HEK293 (cell line): ENCODE measurements around the gene HEMK1.

Source experiments
- CTCF ChIA-PET: fragments of 350-600 bp; formaldehyde crosslinking; extraction: SDS; loops from one replicate; lab custom pipeline; 2021; ENCODE audit warnings: antibody characterized with exemption; lab: Yijun Ruan, JAX
- POLR2A ChIA-PET: fragments of 300-600 bp; formaldehyde crosslinking; extraction: SDS; loops from one replicate; lab custom pipeline; 2020; ENCODE audit warnings: antibody characterized with exemption, inconsistent platforms; lab: Yijun Ruan, JAX
- H3K27ac ChIP-seq: fragments of 200-500 bp; sonication (Bioruptor generic); 2 replicates; pipeline ENCODE4 v1.5.1; 2014; ENCODE audit warnings: low read depth, low read length, control low read depth, inconsistent platforms; ENCODE audit errors: extremely low read depth
- H3K36me3 ChIP-seq, 2 experiments: fragments of 200-500 bp in 1 of 2; sonication (Bioruptor generic) in 1 of 2; 1 replicate in 1 of 2; 2 replicates in 1 of 2; pipeline ENCODE4 v1.5.1; 2014 to 2017; ENCODE audit warnings: inconsistent platforms in 2 of 2, low read length in 2 of 2; ENCODE audit not compliant: control insufficient read depth in 2 of 2, insufficient read depth in 1 of 2
- H3K4me1 ChIP-seq: fragments of 200-500 bp; sonication (Bioruptor generic); 2 replicates; pipeline ENCODE4 v1.5.1; 2014; ENCODE audit warnings: mild to moderate bottlenecking, low read length, inconsistent platforms; ENCODE audit not compliant: control insufficient read depth, insufficient read depth
- H3K4me3 ChIP-seq: 2 replicates; pipeline ENCODE4 v1.5.1; 2011; ENCODE audit warnings: low read depth, mild to moderate bottlenecking, control low read depth, low read length, moderate library complexity
- H3K9me3 ChIP-seq: fragments of 200-500 bp; sonication (Bioruptor generic); 2 replicates; pipeline ENCODE4 v1.5.1; 2014; ENCODE audit warnings: low read depth, low read length, inconsistent platforms; ENCODE audit not compliant: control insufficient read depth, insufficient read depth
- AEBP2 ChIP-seq: fragments of 450-650 bp; formaldehyde crosslinking; IDR thresholded peaks from 2 replicates; pipeline ENCODE4 v1.5.1; 2016; ENCODE audit warnings: missing biosample characterization, missing genetic modification characterization, borderline replicate concordance
- HOXD13 ChIP-seq: sonication (generic); formaldehyde crosslinking; IDR thresholded peaks from 2 replicates; pipeline ENCODE4 v1.8.0; 2022; ENCODE audit warnings: missing genetic modification reagents, borderline replicate concordance
- SP3 ChIP-seq: fragments of 450-650 bp; formaldehyde crosslinking; IDR thresholded peaks from 2 replicates; pipeline ENCODE4 v1.5.1; 2016; ENCODE audit warnings: missing biosample characterization, missing genetic modification characterization
- ZBTB11 ChIP-seq: fragments of 450-650 bp; formaldehyde crosslinking; conservative IDR thresholded peaks from 2 replicates; pipeline ENCODE4 v1.5.1; 2016; ENCODE audit warnings: low read depth, missing biosample characterization, missing genetic modification characterization
- ZBTB44 ChIP-seq: fragments of 450-650 bp; IDR thresholded peaks from 2 replicates; pipeline ENCODE4 v1.5.1; 2018; ENCODE audit warnings: missing biosample characterization, mild to moderate bottlenecking, missing genetic modification characterization
- ZEB2 ChIP-seq: fragments of 450-650 bp; formaldehyde crosslinking; IDR thresholded peaks from 2 replicates; pipeline ENCODE4 v1.5.1; 2016; ENCODE audit warnings: missing biosample characterization, missing genetic modification characterization
- ZFHX2 ChIP-seq: fragments of 450-650 bp; formaldehyde crosslinking; conservative IDR thresholded peaks from 2 replicates; pipeline ENCODE4 v1.5.1; 2016; ENCODE audit warnings: missing biosample characterization, missing genetic modification characterization
- ZFP37 ChIP-seq: fragments of 450-650 bp; formaldehyde crosslinking; IDR thresholded peaks from 2 replicates; pipeline ENCODE4 v1.5.1; 2016; ENCODE audit warnings: missing biosample characterization, missing genetic modification characterization
- ZNF112 ChIP-seq: fragments of 450-650 bp; formaldehyde crosslinking; IDR thresholded peaks from 2 replicates; pipeline ENCODE4 v1.5.0; 2017; ENCODE audit warnings: missing biosample characterization, missing genetic modification characterization
- ZNF16 ChIP-seq: fragments of 450-650 bp; formaldehyde crosslinking; IDR thresholded peaks from 2 replicates; pipeline ENCODE4 v1.5.1; 2016; ENCODE audit warnings: low read depth, missing biosample characterization, missing genetic modification characterization
- ZNF266 ChIP-seq: fragments of 450-650 bp; formaldehyde crosslinking; IDR thresholded peaks from 2 replicates; pipeline ENCODE4 v1.5.1; 2016; ENCODE audit warnings: missing biosample characterization, missing genetic modification characterization, low read depth
- ZNF341 ChIP-seq: fragments of 450-650 bp; formaldehyde crosslinking; IDR thresholded peaks from 2 replicates; pipeline ENCODE4; 2016; ENCODE audit warnings: low read depth, missing biosample characterization, missing genetic modification characterization
- ZNF350 ChIP-seq: fragments of 450-650 bp; formaldehyde crosslinking; IDR thresholded peaks from 2 replicates; pipeline ENCODE4 v1.5.0; 2017; ENCODE audit warnings: missing biosample characterization, mild to moderate bottlenecking, missing genetic modification characterization
- ZNF544 ChIP-seq: fragments of 450-650 bp; formaldehyde crosslinking; IDR thresholded peaks from 2 replicates; pipeline ENCODE4 v1.5.0; 2017; ENCODE audit warnings: missing biosample characterization, missing genetic modification characterization
- ZNF561 ChIP-seq: fragments of 450-650 bp; IDR thresholded peaks from 2 replicates; pipeline ENCODE4 v1.5.1; 2018; ENCODE audit warnings: missing biosample characterization, missing genetic modification characterization, borderline replicate concordance
- ZNF585B ChIP-seq: fragments of 450-650 bp; formaldehyde crosslinking; IDR thresholded peaks from 2 replicates; pipeline ENCODE4 v1.5.1; 2016; ENCODE audit warnings: missing biosample characterization, missing genetic modification characterization
- ZNF677 ChIP-seq: fragments of 450-650 bp; IDR thresholded peaks from 2 replicates; pipeline ENCODE4 v1.5.0; 2018; ENCODE audit warnings: missing biosample characterization, mild to moderate bottlenecking, missing genetic modification characterization, moderate library complexity
- ZNF747 ChIP-seq: fragments of 450-650 bp; formaldehyde crosslinking; IDR thresholded peaks from 2 replicates; pipeline ENCODE4 v1.5.1; 2016; ENCODE audit warnings: missing biosample characterization, missing genetic modification characterization
- ZNF777 ChIP-seq: fragments of 450-650 bp; formaldehyde crosslinking; IDR thresholded peaks from 2 replicates; pipeline ENCODE4 v1.5.1; 2017; ENCODE audit warnings: missing biosample characterization, missing genetic modification characterization, borderline replicate concordance
- ZNF830 ChIP-seq: fragments of 450-650 bp; IDR thresholded peaks from 2 replicates; pipeline ENCODE4 v1.5.0; 2018; ENCODE audit warnings: missing biosample characterization, missing genetic modification characterization, low read depth, mild to moderate bottlenecking, moderate library complexity
- ZNF837 ChIP-seq: fragments of 450-650 bp; formaldehyde crosslinking; IDR thresholded peaks from 2 replicates; pipeline ENCODE4 v1.5.1; 2016; ENCODE audit warnings: missing biosample characterization, missing genetic modification characterization
- ZNF843 ChIP-seq: fragments of 450-650 bp; formaldehyde crosslinking; IDR thresholded peaks from 2 replicates; pipeline ENCODE4 v1.5.1; 2016; ENCODE audit warnings: missing biosample characterization, missing genetic modification characterization
- ZSCAN30 ChIP-seq: fragments of 450-650 bp; IDR thresholded peaks from 2 replicates; pipeline ENCODE4 v1.5.1; 2018; ENCODE audit warnings: missing biosample characterization, mild to moderate bottlenecking, missing genetic modification characterization, moderate library complexity

Gene HEMK1

GRCh38 chr3:50602595-50603191 is 33.4 kb downstream of the HEMK1 start (continued):
- TF ChIP-seq ZNF585B (tag by site-specific recombination) (no peak), ZSCAN30 (tag by site-specific recombination) (no peak)

GRCh38 chr3:50603261-50604109 is 34.2 kb downstream of the HEMK1 start:
- TF ChIP-seq ZNF777 (tag by site-specific recombination) (no peak), ZNF837 (tag by site-specific recombination) (no peak), SP3 (tag by site-specific recombination) (no peak), ZNF544 (tag by site-specific recombination) (no peak), ZNF561 (tag by site-specific recombination) (no peak), ZNF341 (tag by site-specific recombination) (no peak), ZNF350 (tag by site-specific recombination) (no peak), HOXD13 (CRISPR knock-in tag) (no peak), ZBTB44 (tag by site-specific recombination) (no peak), ZNF16 (no peak)
- peaks cover 0 to 3% of the 10 kb centered on the region in 2 experiments; a peak in 1 of 3 replicates for H3K36me3 ChIP-seq
- POLR2A ChIA-PET: no interaction called here
- H3K4me3 ChIP-seq: no peak overlapping the region
- H3K27ac ChIP-seq: no peak overlapping the region
- H3K9me3 ChIP-seq: no peaks in the 10 kb centered on the region
- H3K4me1 ChIP-seq: no peaks in the 10 kb centered on the region
- CTCF ChIA-PET: interaction anchor here (0.6 kb wide), 1 partner anchor 57 kb away, joined by 3 read pairs; no protein-coding TSS in a partner anchor

- POLR2A ChIA-PET: no interaction called here
- Histone ChIP-seq H3K36me3 (peaks cover 0 to 3% of the 10 kb centered on the region in 2 experiments; a peak in 1 of 3 replicates), H3K9me3 (no peaks in the 10 kb centered on the region), H3K27ac (no peak overlapping the region), H3K4me3 (no peak overlapping the region), H3K4me1 (no peaks in the 10 kb centered on the region)
- CTCF ChIA-PET: interaction anchor here (0.6 to 1.0 kb wide), 2 partner anchors 32 to 56 kb away, joined by 3 to 5 read pairs; no protein-coding TSS in a partner anchor
- TF ChIP-seq ZNF350 (tag by site-specific recombination) (no peak), ZEB2 (no peak), ZFHX2 (no peak), ZNF544 (tag by site-specific recombination) (no peak), ZNF843 (tag by site-specific recombination) (no peak), ZFP37 (no peak), ZBTB11 (tag by site-specific recombination) (no peak), ZNF830 (tag by site-specific recombination) (no peak), AEBP2 (no peak), ZNF266 (tag by site-specific recombination) (no peak), ZNF341 (tag by site-specific recombination) (no peak), ZNF112 (tag by site-specific recombination) (no peak), ZNF677 (tag by site-specific recombination) (no peak), ZNF747 (no peak), HOXD13 (CRISPR knock-in tag) (no peak)
Observed at GRCh38 chr3:50604110-50604621, 34.8 kb downstream of the HEMK1 start.
